RPMI7951 (cell line): ENCODE results near the gene ANKS1A. TPM values are rescaled to one million over a fixed set of nuclear protein-coding genes. Genes with fewer than 3 reads are reported as not detected.

ENCODE experiments used
- DNase-seq: peaks from one replicate; pipeline ENCODE4 v3.0.0-alpha.2; 2012; ENCODE audit warnings: low read depth
- total RNA-seq: library from RNA; depleted of rRNA; stranded (reverse); fragments of >200 nt; shearing (Covaris generic); gene quantifications from 2 replicates; pipeline ENCODE4 v1.2.3, GENCODE V29; 2014

Gene ANKS1A
- total RNA-seq, 1 experiment from 2014 or later = 7.4 TPM

DNA sequence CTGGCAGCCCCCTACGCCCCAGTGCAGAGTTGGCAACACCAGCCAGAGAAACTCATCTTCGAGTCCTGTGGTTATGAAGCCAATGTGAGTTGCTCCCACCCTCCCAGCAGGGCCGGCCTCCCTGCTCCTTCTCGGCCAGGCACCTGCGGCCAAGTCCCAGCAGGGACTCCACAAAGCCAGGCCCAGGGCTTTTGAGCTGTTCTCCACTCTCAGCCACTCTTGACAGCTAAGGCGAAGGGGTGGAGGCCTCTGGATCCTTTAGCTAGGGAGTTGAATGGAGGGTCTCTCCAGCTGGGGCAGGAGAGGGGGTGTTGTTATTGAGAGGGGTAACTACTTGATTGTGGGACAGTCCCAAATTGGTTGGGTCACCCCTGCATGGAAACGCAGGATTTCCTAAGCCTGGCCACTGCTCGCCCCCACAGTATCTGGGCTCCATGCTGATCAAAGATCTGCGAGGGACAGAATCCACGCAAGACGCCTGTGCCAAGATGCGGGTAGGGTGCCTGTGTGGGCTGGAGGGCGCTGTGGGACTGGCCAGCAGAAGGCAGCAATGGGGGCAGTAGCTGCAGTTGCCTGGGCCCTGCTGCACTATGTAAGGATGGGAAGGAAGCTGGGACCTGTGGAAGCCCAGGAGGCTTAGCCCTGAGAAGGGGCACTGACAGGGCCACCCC, 193.8 kb downstream of the ANKS1A start:
- no peak for DNase-seq

DNA sequence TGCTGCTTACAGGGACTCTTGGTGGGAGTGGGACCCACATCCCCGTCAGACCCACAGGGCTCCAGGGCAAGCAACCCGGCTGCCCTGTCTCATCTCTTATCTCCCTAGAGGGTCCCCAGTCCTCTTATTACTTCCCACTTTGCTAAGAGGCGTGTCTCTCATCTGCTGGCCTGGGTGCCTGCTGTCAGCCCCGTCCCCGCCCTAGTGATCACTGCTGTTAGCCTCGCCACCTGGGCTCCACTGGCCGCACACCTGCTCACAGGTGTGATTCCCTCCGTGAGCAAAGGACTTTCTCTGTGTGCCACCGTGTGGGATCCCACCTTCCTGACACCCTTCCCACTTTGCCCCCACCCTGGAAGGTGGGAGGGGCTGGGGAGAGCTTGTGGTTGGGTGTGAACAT, 194.5 kb downstream of the ANKS1A start:
- DNase-seq = no peak

DNA sequence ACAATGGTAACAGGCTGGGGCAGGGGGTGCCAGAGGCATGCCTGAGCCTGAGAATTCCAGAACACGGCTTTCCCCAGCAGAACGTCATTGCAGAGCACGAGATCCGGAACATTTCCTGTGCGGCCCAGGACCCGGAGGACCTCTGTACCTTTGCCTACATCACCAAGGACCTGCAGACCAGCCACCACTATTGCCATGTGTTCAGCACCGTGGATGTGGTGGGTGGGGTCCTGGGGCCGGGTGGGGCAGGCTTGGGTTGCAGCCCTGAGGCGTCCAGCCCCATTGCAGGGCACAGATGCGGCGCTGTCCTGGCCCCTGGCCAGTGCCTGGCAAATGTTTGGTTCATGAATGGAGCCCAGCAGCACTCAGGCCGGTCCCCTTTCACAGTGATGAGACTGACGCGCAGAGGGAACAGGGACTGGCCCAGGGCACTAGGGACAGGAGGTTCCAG, 195.0 kb downstream of the ANKS1A start:
- DNase-seq = no peak

DNA sequence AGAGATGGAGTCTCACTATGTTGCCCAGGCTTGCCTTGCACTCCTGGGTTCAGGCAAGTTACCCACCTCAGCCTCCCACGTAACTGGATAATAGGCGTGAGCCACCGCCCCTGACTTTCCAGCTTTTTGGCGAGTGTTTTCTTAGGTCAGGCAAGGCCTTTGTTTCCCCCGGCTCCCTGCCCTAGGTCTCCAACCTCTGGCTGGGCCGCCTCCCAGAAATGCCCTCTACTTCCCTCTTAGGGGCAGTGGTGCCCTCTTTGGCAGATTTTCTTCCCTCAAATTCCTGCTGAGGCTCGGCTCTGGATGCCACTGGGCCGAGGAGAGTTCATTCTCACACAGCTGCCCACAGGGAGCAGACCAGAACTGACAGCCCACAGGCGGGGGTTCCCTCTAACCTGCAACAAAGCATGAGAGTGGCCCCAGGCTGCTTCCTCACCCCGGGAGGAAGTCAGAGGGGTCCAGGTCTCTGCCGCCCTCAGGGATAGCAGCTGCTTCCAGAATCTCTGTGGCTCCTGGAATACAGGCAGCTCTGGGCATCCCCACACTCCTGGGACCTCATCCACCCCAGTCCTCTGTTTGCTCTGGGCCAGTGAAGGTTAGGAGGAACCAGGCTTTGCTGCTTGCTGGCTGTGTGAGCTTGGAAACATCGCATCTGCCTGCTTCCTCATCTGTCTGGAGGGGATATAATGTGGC, 195.6 kb downstream of the ANKS1A start:
- DNase-seq = peak; percentile 14

GRCh38 chr6:35085359-35086281, 196.6 kb downstream of the ANKS1A start:
- no peak for DNase-seq

- DNase-seq = no peak
Measured at GRCh38 chr6:35086282-35086632, 197.2 kb downstream of the ANKS1A start.

DNA sequence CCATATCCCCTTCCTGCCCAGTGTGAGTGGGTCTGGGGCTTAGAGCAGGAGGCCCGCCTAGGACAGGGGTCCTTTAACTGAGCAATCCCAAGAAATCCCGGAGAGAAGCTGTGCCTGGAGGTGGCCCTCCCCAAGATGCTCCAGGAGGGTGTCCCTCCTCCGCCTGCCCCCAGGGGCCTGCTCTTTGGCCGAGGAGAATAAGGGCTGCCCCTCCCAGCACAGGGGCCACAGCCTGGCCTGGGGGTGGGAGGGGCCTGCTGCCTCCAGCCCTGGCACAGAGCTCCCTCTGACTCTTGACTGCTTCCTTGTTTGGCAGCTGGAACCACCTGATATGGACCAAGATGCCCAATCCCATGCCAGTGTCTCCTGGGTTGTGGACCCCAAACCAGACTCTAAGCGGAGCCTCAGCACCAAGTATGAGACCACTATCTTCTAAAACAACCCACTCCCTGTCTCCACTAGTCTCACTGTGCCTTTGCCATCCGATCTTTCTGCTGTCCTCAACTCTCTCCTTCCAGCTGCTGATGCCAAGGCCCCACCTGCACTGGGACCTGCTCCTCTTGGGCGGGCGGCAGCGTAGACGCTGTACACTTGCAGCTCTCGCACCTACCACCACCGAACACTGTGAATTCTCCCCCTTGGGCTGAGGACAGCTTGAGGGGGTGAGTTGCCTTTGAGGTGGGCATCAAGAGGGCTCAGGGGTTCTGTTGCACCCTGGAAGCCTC, 197.7 kb downstream of the ANKS1A start:
- no peak for DNase-seq

- DNase-seq = no peak
Measured at GRCh38 chr6:35087361-35088280, 198.6 kb downstream of the ANKS1A start.

DNA sequence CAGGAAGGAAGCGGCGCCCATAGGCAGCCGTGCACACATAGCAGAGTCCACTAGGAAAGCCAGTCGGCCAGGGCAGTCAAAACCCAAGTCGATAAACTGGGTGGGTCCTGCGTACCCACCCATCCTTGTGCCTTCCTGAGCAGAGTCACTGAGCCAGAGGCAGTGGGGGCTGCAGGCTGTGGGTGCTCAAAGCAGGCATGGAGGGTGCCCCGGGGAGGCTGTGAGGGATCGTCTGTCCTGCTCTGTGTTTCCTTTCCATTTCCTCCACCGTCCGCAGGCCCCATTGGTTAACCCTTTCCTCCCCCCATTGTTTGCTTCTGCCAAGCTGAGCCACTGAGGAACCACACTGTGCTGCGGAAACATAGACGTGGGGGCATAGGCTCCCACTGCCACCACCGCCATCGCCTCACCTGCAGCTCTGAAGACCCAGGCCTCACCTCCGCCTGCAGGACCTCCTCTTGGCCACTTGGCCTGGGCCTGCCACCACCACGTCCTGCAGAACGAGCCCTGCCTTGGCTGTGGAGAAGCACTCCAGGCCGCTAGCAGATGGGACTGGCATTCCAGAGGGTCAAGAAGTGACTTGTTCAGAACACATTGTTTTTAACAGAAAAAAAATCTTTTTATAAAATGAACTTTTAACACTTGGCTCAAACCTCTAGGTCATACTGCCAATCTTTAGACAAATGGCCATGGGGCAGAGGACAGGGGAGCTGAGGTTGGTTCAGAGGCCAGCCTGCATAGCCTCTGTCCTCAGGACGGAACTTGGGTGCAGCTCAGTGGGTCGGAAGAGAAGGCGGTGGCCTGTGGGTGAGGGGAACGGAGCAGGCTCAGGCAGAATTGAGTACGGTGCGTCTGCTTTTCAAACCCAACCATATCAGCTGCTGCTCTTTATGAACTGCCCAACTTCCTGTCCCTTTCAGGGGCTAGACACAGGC, 199.5 kb downstream of the ANKS1A start:
- DNase-seq = no peak

GRCh38 chr6:35089216-35089934, 200.3 kb downstream of the ANKS1A start:
- no peak for DNase-seq

DNA sequence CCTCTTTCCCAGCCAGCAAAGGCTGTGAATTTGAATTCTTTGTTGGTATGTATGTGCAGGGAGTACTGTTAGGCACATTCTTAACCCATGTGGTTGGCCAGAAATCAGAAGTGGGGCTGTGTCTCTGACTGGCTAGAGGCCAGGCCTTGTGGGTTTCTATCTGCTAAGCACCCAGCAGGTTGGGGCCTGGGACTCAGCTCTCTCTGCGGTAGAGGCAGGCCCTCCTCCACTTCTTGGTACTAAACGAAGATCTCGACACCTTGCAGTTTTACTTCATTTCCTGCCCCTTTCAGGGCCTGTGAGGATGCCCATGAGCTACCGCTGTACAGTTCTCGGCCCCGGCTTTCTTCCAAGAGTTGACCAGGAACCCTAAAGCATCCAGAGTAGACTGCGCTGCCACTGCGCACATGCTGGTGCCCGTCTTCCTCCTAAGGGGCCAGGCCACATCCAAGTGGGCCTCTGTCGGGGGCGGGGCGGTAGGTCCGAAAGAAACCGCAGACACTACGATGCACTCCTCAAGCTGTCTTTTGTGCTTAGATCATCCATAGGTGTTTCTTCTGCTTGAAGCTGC, 201.0 kb downstream of the ANKS1A start:
- DNase-seq = peak; percentile 89

DNA sequence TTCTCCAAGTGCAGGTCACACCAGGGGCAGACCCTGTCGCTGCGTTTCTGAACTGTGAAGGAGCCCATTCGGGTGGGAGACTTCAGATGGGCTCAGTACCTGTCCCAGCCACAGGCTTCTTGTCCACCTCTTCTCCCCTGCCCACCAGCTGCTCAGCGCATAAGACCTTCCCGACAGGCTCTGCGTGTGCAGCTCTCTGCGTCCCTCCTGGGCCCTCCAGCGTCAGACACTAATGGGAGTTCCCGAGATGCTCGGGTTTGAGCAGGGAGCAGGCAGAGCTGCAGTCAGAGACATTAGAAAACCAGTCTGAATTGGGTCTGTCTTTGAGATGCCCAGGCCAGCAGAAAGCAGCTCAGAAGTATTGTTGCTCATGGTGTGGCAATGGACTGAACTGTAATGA, 201.7 kb downstream of the ANKS1A start:
- no peak for DNase-seq

DNA sequence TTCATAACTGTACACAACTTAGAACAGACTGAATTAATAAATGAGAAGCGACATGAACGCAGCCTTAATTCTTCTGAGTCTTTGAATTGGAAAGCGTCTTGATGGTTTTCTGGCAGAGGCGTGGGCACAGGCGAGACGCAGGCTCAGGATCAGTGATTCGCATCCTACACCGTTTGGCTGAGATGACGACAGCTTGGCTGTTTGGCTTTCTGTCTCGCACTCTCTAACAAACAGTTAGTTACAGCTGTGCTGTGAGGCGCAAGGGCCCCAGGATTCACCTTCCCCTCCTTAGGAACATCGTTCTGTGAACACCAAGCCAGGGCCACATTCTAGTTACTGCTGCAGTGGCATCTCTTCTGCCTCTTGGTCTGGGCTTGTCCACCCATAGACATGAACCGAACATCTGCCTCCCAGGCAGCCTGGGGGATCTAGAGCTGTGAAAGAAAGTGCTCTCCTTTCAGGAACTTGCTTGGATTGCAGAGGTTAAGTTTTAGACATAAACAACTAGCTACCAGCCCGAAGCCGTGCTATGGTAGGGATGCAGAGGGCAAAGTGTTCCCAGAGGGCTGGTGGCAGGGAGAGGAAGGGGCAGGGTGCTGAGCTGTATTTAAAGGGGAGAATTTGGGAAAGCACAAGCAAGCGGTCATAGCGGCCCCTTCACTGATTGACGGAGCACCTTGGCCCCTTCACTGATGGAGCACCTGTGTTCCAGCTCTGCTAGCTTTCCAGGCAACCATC, 202.5 kb downstream of the ANKS1A start:
- DNase-seq = no peak

DNA sequence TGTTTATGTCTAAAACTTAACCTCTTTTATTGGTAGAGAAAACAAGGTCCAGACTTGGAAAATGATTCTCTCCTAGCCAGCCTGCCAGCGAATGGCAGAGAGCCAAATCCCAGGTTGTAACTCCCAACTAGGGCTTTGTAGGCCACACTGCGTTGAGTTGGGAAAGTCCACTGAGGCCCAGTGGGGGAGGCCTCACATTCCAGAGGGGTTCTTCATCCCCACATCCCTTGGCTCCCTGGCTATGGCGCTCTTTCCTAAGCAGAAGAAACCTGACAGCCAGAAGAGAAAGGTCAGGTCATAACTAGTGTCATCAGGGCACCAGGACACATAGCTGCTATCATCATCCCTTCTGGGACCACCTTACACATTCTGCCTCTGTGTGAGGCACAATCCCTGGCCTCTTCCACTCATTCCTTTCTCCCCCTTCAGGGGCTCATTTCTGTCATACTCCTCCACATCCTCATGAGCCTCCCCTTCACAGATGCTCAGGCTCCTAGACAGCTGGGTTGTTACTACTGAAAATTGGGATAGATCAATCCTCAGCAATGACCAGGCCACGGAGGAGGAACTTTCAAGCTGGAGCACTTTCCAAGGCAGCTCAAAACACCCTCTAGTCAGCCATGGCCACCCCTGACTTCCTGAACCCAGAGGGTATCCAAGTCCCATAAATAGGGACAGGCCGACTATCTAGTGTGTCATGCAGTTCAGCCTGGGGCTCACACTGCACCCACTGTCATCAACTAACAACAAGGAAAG, 203.5 kb downstream of the ANKS1A start:
- peak; percentile 92 for DNase-seq

GRCh38 chr6:35093118-35093445, 204.0 kb downstream of the ANKS1A start:
- no peak for DNase-seq

DNA sequence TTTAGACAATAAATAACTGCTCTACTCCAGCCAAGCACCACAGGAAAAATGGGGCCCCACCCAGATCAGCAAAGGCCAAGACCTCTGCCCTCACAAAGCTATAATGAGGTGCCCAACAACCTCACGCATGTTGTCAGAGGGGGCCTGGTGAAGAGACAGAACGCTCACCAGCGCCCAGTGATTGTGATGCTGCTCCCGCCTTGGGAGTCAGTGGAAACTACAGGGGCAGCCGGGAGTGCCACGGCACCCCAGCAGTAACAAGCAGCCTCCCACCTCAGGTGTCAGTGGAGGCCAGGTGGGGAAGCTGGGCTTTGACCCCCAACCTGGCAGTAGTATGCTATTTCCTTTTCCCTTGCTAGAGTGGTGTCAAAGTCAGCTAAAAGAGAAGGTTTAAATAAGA, 204.7 kb downstream of the ANKS1A start:
- no peak for DNase-seq

- peak; percentile 35 for DNase-seq
Measured at GRCh38 chr6:35094183-35094582, 205.1 kb downstream of the ANKS1A start.
